Midbrain (tissue), 1 donor: ENCODE results near the gene HLA-DRA.
"Not testable (repeated sequence)": the region's sequence is repeated elsewhere in the genome, so short reads cannot be mapped to it uniquely, and the experiment has no call there.

Experiments used
- DNase-seq: peaks from one replicate; lab custom pipeline; 2025; lab: John Stamatoyannopoulos, UW

HLA-DRA gene

GRCh38 chr6:32431142-32431541, 8.5 kb upstream of the HLA-DRA start:
- DNase-seq: no peak

GRCh38 chr6:32432050-32432450, 7.6 kb upstream of the HLA-DRA start:
- no peak for DNase-seq

- DNase-seq: not testable (repeated sequence)
Observed at GRCh38 chr6:32433950-32434349, 5.7 kb upstream of the HLA-DRA start.

GRCh38 chr6:32436186-32436585, 3.5 kb upstream of the HLA-DRA start:
- no peak for DNase-seq

- DNase-seq: peak; percentile 36
Observed at GRCh38 chr6:32436995-32437836, 2.5 kb upstream of the HLA-DRA start.

- no peak for DNase-seq
Observed at GRCh38 chr6:32439139-32439538, 548 bp upstream of the HLA-DRA start.

- no peak for DNase-seq
Observed at GRCh38 chr6:32442243-32442667, 2.6 kb downstream of the HLA-DRA start.

GRCh38 chr6:32442977-32443552, 3.4 kb downstream of the HLA-DRA start:
- DNase-seq: no peak

GRCh38 chr6:32444433-32444832, 4.7 kb downstream of the HLA-DRA start:
- no peak for DNase-seq

- no peak for DNase-seq
Observed at GRCh38 chr6:32445321-32445854, 5.7 kb downstream of the HLA-DRA start.

GRCh38 chr6:32447932-32448331, 8.2 kb downstream of the HLA-DRA start:
- DNase-seq: no peak

GRCh38 chr6:32449088-32449736, 9.5 kb downstream of the HLA-DRA start:
- DNase-seq: no peak

GRCh38 chr6:32457054-32457453, 17.4 kb downstream of the HLA-DRA start:
- DNase-seq: no peak

GRCh38 chr6:32459781-32460424, 20.2 kb downstream of the HLA-DRA start:
- DNase-seq: no peak

- no peak for DNase-seq
Observed at GRCh38 chr6:32460528-32460927, 20.8 kb downstream of the HLA-DRA start.

- DNase-seq: no peak
Observed at GRCh38 chr6:32461493-32461892, 21.8 kb downstream of the HLA-DRA start.

GRCh38 chr6:32462609-32463008, 22.9 kb downstream of the HLA-DRA start:
- no peak for DNase-seq

GRCh38 chr6:32467743-32468503, 28.2 kb downstream of the HLA-DRA start:
- DNase-seq: not testable (repeated sequence)

GRCh38 chr6:32472781-32473375, 33.2 kb downstream of the HLA-DRA start:
- DNase-seq: no peak

GRCh38 chr6:32473376-32474348, 34.0 kb downstream of the HLA-DRA start:
- DNase-seq: not testable (repeated sequence)
